Left ventricle myocardium inferior (tissue), 1 donor: ENCODE data around the gene DDAH1. TPM values are rescaled to one million over a fixed set of nuclear protein-coding genes. Genes with fewer than 3 reads are reported as not detected.
"Not testable (repeated sequence)": the region's sequence is repeated elsewhere in the genome, so short reads cannot be mapped to it uniquely, and the experiment has no call there.

ENCODE experiments used
- DNase-seq: peaks from one replicate; pipeline ENCODE4 v3.0.0-alpha.2; 2020
- H3K27ac ChIP-seq: fragments of 200-600 bp; replicated peaks from 2 replicates; pipeline ENCODE4 v1.8.0; 2021
- H3K27me3 ChIP-seq: fragments of 200-600 bp; 2 replicates; pipeline ENCODE4 v1.8.0; 2021; ENCODE audit warnings: low read depth
- H3K36me3 ChIP-seq: fragments of 200-600 bp; 2 replicates; pipeline ENCODE4 v1.8.0; 2021
- H3K4me1 ChIP-seq: fragments of 200-600 bp; 2 replicates; pipeline ENCODE4 v1.8.0; 2021
- H3K4me3 ChIP-seq: fragments of 200-600 bp; 2 replicates; pipeline ENCODE4 v1.8.0; 2021; ENCODE audit warnings: mild to moderate bottlenecking, moderate library complexity
- H3K9me3 ChIP-seq: fragments of 200-600 bp; replicated peaks from 2 replicates; pipeline ENCODE4 v1.8.0; 2021
- intact Hi-C: fragments of 100-400 bp; cut with micrococcal nuclease; formaldehyde crosslinking; loops from one replicate; pipeline ENCODE4 v1.11.0; 2022
- total RNA-seq: library from RNA; stranded (reverse); fragmentation: NEBNext Ultra II Directional; extraction: Animal tissue kit (Norgen Biotek cat#: 25700); gene quantifications from one replicate; pipeline ENCODE4 v1.2.1, GENCODE V29; 2021
- TF ChIP-seq, protein P1 (sequence below): fragments of 200-600 bp; IDR thresholded peaks from 2 replicates; pipeline ENCODE4 v1.8.0; 2021; ENCODE audit warnings: antibody characterized with exemption, mild to moderate bottlenecking, borderline replicate concordance
- donor health status: DM: no; HTN: yes; CAD: no; lungs with severe emphysema.

DDAH1 gene
- total RNA-seq, 1 donor from 2014 or later = 10.1 TPM

DNA sequence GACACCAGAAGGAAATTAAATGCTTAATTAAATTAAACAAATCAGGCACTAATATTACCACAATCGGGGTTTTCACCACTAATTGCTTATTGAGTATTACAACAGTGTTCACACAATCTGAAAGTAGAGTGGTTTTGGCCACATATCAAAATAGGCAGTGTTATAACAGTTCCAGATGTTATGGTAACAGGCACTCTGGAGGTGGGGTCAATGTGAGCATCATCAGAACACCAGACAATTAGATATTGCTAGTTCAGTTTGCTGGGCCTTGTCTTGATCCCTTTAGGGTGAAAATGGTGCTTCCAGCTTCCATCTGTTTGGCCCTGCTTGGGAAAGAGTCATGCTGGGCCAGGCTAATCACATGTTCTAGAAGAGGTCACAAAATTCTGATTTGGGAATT lies 14.5 kb upstream of the DDAH1 start:
- no peaks in the 10 kb centered on the region for H3K36me3 ChIP-seq
- peaks cover 6% of the 10 kb centered on the region for H3K27me3 ChIP-seq
- no peaks in the 10 kb centered on the region for H3K4me1 ChIP-seq
- no peak overlapping the region for H3K4me3 ChIP-seq
- H3K9me3 ChIP-seq = no peaks in the 10 kb centered on the region
- intact Hi-C loops = no loop called here
- no peak overlapping the region for H3K27ac ChIP-seq
- no peak for DNase-seq
- TF ChIP-seq, protein P1, sequence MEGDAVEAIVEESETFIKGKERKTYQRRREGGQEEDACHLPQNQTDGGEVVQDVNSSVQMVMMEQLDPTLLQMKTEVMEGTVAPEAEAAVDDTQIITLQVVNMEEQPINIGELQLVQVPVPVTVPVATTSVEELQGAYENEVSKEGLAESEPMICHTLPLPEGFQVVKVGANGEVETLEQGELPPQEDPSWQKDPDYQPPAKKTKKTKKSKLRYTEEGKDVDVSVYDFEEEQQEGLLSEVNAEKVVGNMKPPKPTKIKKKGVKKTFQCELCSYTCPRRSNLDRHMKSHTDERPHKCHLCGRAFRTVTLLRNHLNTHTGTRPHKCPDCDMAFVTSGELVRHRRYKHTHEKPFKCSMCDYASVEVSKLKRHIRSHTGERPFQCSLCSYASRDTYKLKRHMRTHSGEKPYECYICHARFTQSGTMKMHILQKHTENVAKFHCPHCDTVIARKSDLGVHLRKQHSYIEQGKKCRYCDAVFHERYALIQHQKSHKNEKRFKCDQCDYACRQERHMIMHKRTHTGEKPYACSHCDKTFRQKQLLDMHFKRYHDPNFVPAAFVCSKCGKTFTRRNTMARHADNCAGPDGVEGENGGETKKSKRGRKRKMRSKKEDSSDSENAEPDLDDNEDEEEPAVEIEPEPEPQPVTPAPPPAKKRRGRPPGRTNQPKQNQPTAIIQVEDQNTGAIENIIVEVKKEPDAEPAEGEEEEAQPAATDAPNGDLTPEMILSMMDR = no peak

DNA sequence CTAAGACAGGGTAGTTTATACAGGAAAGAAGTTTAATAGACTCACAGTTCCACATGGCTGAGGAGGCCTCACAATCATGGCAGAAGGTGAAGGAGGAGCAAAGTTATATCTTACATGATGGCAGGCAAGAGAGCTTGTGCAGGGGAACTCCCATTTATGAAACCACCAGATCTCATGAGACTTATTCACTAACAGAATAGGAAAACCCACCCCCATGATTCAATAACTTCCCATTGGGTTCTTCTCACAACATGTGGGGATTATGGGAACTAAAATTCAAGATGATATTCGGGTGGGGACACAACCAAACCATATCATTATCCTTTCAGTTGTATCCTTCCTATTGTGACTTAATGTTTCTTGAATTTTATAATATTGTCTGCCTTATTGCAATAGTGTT lies 13.4 kb upstream of the DDAH1 start:
- DNase-seq = no peak
- intact Hi-C loops = no loop called here
- no peak overlapping the region for H3K4me3 ChIP-seq
- H3K27ac ChIP-seq = no peak overlapping the region
- no peaks in the 10 kb centered on the region for H3K36me3 ChIP-seq
- no peaks in the 10 kb centered on the region for H3K9me3 ChIP-seq
- TF ChIP-seq, protein P1 = no peak
- H3K4me1 ChIP-seq = no peaks in the 10 kb centered on the region
- peaks cover 6% of the 10 kb centered on the region for H3K27me3 ChIP-seq

DNA sequence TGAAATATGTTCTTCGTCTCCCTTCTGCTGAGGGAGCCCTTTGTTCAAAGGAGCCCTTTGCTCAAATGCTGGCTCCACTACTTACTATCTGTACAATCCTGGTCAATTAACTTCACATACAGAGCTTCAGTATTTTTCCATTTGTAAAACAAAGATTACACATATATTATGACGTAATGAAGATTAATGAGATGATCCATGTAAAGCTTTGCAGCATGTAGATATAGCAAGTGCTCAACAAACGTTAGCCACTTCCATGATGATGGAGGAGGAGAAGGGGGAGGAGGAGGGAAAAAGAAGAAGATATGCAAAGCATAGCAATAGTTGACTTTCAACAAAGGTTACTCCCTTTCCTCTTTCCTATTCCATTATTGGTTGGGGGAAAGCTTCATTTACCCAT lies 10.1 kb upstream of the DDAH1 start:
- intact Hi-C loops = no loop called here
- H3K4me1 ChIP-seq = no peaks in the 10 kb centered on the region
- peaks cover 6% of the 10 kb centered on the region for H3K27me3 ChIP-seq
- TF ChIP-seq, protein P1 = no peak
- H3K4me3 ChIP-seq = no peak overlapping the region
- no peak overlapping the region for H3K27ac ChIP-seq
- H3K36me3 ChIP-seq = no peaks in the 10 kb centered on the region
- H3K9me3 ChIP-seq = no peaks in the 10 kb centered on the region
- no peak for DNase-seq

DNA sequence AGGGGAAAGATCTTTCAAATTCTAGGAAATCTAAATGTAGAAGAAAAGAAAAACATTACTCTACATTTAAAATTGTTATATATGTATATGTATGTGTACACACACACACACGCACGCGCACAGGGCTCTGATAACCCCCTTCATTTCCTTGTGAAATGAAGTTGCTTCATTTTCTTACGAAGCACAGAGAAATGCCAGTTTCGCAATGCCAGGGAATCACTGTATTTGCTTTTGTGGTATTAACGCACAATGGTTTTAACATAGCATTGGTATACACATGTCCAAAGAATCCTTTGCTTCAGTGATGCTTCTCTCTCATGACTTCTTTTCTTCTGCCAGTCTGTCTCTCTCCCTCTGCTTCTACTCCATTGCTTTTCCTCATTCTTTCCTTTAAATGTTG lies 8.4 kb upstream of the DDAH1 start:
- TF ChIP-seq, protein P1 = no peak

DNA sequence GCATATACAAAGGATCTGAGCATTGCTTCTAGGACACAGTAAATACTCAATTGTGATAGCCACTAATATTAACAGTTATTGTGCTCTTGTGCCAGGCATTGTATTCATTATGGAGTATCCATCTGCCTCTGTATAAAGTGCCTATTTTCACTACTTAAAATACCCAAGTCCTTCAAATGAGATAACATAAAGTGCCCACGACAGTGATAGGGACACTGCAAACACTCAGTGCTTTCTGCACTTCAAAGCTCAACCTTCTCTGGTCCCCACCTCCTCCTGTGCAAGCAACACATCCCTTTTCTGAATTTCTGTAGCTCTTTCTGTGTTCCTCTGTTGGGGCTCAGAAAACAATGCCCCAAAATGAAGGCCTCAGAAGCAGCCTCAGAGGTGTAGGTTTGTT lies 6.6 kb upstream of the DDAH1 start:
- Histone ChIP-seq H3K4me1 (no peaks in the 10 kb centered on the region), H3K27ac (no peak overlapping the region), H3K36me3 (no peaks in the 10 kb centered on the region), H3K27me3 (peaks cover 6% of the 10 kb centered on the region), H3K4me3 (no peak overlapping the region), H3K9me3 (no peaks in the 10 kb centered on the region)
- no peak for DNase-seq
- TF ChIP-seq, protein P1 = no peak
- intact Hi-C loops = no loop called here

More for the DNA sequence above, 8.4 kb upstream of the DDAH1 start:
- Histone ChIP-seq H3K27me3 (peaks cover 6% of the 10 kb centered on the region), H3K4me3 (no peak overlapping the region), H3K9me3 (no peaks in the 10 kb centered on the region), H3K4me1 (no peaks in the 10 kb centered on the region), H3K36me3 (no peaks in the 10 kb centered on the region), H3K27ac (no peak overlapping the region)
- DNase-seq = no peak
- intact Hi-C loops = no loop called here

DNA sequence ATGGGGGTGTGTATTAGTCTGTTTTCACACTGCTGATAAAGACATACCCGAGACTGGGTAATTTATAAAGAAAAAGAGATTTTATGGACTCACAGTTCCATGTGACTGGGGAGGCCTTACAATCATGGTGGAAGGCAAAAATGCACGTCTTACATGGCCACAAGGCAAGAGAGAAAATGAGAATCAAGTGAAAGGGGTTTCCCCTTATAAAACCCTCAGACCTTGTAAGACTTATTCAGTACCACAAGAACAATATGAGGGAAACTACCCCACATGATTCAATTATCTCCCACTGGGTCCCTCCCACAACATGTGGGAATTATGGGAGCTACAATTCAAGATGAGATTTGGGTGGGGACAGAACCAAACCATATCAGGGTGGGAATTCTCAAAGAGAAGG lies 5.2 kb upstream of the DDAH1 start:
- DNase-seq, H3K27ac ChIP-seq, H3K36me3 ChIP-seq, H3K4me1 ChIP-seq, H3K27me3 ChIP-seq, H3K9me3 ChIP-seq, intact Hi-C loops, H3K4me3 ChIP-seq: not testable (repeated sequence)
